ENCODE data around the gene SYNGAP1.

SYNGAP1 gene

DNA sequence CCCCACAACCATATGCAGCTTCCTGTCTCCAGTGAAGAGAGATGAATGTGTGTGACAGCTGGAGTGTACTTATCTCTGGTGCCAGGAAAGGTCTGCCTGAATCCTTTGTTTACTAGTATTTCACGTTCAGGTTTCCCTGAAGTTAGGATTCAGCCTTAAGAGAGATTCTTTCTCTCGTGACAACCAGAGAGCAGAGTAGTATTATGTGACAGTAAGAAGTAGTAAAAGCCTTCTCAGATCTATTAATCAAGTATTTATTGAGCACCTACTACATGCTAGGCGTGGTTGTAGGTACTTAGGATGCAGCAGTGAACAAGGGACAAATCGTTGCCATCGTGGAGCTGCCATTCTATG is 27.3 kb upstream of the SYNGAP1 start:
- no peak for TF ChIP-seq YY1 (IDR thresholded peaks at IDR 0.05; ENCODE audit: low read depth)
- no peak for TF ChIP-seq EGR1 (IDR thresholded peaks at IDR 0.05)
- TF ChIP-seq, protein P1, sequence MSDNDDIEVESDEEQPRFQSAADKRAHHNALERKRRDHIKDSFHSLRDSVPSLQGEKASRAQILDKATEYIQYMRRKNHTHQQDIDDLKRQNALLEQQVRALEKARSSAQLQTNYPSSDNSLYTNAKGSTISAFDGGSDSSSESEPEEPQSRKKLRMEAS (IDR thresholded peaks at IDR 0.05): no peak
- TF ChIP-seq RAD21 (IDR thresholded peaks at IDR 0.05; ENCODE audit: low read depth): no peak
- TF ChIP-seq CEBPB (IDR thresholded peaks at IDR 0.05): no peak

DNA sequence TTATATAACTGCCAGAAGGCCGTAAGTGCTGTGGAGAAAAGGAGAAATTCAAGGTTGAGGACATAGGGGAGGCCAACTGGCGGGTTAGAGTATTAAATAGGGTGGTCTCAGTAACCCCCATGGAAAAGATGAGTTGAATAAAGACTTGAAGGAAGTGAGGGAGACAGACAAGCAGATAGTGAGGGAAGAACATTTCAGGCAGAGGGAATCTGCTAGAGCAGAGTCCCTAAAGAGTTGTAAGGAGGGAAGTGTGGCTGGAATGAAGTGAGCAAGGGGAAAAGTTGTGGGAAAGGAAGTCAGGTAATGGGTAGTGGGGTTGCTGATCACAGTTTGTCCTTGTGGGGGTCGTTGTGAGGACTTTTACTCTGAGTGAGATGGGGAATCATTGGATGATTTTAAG is 26.9 kb upstream of the SYNGAP1 start:
- TF ChIP-seq RAD21 (IDR thresholded peaks at IDR 0.05; ENCODE audit: low read depth): no peak

DNA sequence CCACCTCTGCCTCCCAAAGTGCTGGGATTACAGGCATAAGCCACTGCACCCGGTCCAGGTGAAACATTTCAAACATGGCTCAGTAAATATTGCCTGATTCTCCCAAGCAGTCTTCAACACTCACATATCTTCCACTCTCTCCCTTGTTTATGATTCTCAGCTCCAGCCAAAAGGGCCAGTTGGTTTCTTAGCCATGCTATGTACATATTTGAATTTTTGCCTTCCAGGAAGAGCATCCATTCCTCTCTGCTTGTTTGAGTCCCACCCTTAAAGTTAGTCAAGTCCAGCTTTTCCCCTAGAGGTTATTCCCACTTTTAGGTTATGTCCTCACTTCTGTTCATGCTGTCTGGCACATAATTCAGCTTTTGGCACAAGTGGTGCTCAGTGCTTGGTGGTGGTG is 22.3 kb upstream of the SYNGAP1 start:
- TF ChIP-seq TEAD4 (IDR thresholded peaks at IDR 0.05): no peak
- TF ChIP-seq, protein P2, sequence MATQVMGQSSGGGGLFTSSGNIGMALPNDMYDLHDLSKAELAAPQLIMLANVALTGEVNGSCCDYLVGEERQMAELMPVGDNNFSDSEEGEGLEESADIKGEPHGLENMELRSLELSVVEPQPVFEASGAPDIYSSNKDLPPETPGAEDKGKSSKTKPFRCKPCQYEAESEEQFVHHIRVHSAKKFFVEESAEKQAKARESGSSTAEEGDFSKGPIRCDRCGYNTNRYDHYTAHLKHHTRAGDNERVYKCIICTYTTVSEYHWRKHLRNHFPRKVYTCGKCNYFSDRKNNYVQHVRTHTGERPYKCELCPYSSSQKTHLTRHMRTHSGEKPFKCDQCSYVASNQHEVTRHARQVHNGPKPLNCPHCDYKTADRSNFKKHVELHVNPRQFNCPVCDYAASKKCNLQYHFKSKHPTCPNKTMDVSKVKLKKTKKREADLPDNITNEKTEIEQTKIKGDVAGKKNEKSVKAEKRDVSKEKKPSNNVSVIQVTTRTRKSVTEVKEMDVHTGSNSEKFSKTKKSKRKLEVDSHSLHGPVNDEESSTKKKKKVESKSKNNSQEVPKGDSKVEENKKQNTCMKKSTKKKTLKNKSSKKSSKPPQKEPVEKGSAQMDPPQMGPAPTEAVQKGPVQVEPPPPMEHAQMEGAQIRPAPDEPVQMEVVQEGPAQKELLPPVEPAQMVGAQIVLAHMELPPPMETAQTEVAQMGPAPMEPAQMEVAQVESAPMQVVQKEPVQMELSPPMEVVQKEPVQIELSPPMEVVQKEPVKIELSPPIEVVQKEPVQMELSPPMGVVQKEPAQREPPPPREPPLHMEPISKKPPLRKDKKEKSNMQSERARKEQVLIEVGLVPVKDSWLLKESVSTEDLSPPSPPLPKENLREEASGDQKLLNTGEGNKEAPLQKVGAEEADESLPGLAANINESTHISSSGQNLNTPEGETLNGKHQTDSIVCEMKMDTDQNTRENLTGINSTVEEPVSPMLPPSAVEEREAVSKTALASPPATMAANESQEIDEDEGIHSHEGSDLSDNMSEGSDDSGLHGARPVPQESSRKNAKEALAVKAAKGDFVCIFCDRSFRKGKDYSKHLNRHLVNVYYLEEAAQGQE (IDR thresholded peaks at IDR 0.05; ENCODE audit: low read depth): no peak
- no peak for TF ChIP-seq EGR1 (IDR thresholded peaks at IDR 0.05)
- TF ChIP-seq, protein P1 (IDR thresholded peaks at IDR 0.05): no peak
- TF ChIP-seq ZBTB7A (IDR thresholded peaks at IDR 0.05; ENCODE audit: low read depth): no peak
- TF ChIP-seq, protein P3, sequence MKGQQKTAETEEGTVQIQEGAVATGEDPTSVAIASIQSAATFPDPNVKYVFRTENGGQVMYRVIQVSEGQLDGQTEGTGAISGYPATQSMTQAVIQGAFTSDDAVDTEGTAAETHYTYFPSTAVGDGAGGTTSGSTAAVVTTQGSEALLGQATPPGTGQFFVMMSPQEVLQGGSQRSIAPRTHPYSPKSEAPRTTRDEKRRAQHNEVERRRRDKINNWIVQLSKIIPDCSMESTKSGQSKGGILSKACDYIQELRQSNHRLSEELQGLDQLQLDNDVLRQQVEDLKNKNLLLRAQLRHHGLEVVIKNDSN (IDR thresholded peaks at IDR 0.05): no peak
- TF ChIP-seq CREB1 (IDR thresholded peaks at IDR 0.05; ENCODE audit: low read depth): no peak
- no peak for TF ChIP-seq EP300 (IDR thresholded peaks at IDR 0.05; ENCODE audit: borderline replicate concordance)
- TF ChIP-seq TCF12 (IDR thresholded peaks at IDR 0.05; ENCODE audit: low read depth): no peak
- TF ChIP-seq NFIC (IDR thresholded peaks at IDR 0.05): no peak
- TF ChIP-seq FOXM1 (IDR thresholded peaks at IDR 0.05; ENCODE audit: borderline replicate concordance, low read depth): no peak
- TF ChIP-seq TAF1 (IDR thresholded peaks at IDR 0.05; ENCODE audit: low read depth): no peak
- no peak for TF ChIP-seq CEBPB (IDR thresholded peaks at IDR 0.05)
- TF ChIP-seq RAD21 (IDR thresholded peaks at IDR 0.05; ENCODE audit: low read depth): no peak
- no peak for TF ChIP-seq YY1 (IDR thresholded peaks at IDR 0.05; ENCODE audit: low read depth)

DNA sequence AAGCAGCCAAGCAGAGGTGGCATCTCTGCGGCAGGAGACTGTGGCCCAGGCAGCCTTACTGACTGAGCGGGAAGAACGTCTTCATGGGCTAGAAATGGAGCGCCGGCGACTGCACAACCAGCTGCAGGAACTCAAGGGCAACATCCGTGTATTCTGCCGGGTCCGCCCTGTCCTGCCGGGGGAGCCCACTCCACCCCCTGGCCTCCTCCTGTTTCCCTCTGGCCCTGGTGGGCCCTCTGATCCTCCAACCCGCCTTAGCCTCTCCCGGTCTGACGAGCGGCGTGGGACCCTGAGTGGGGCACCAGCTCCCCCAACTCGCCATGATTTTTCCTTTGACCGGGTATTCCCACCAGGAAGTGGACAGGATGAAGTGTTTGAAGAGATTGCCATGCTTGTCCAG is 15.0 kb upstream of the SYNGAP1 start:
- TF ChIP-seq TEAD4 (IDR thresholded peaks at IDR 0.05): no peak
- TF ChIP-seq EGR1 (IDR thresholded peaks at IDR 0.05): no peak
- TF ChIP-seq FOXM1 (IDR thresholded peaks at IDR 0.05; ENCODE audit: borderline replicate concordance, low read depth): no peak
- TF ChIP-seq, protein P3 (IDR thresholded peaks at IDR 0.05): no peak
- no peak for TF ChIP-seq RAD21 (IDR thresholded peaks at IDR 0.05; ENCODE audit: low read depth)
- TF ChIP-seq, protein P1 (IDR thresholded peaks at IDR 0.05): no peak
- no peak for TF ChIP-seq TCF12 (IDR thresholded peaks at IDR 0.05; ENCODE audit: low read depth)
- TF ChIP-seq ZBTB7A (IDR thresholded peaks at IDR 0.05; ENCODE audit: low read depth): no peak
- TF ChIP-seq, protein P2 (IDR thresholded peaks at IDR 0.05; ENCODE audit: low read depth): no peak
- TF ChIP-seq CEBPB (IDR thresholded peaks at IDR 0.05): no peak
- TF ChIP-seq NFIC (IDR thresholded peaks at IDR 0.05): no peak
- TF ChIP-seq TAF1 (IDR thresholded peaks at IDR 0.05; ENCODE audit: low read depth): no peak
- TF ChIP-seq CREB1 (IDR thresholded peaks at IDR 0.05; ENCODE audit: low read depth): no peak
- TF ChIP-seq EP300 (IDR thresholded peaks at IDR 0.05; ENCODE audit: borderline replicate concordance): no peak
- no peak for TF ChIP-seq YY1 (IDR thresholded peaks at IDR 0.05; ENCODE audit: low read depth)

DNA sequence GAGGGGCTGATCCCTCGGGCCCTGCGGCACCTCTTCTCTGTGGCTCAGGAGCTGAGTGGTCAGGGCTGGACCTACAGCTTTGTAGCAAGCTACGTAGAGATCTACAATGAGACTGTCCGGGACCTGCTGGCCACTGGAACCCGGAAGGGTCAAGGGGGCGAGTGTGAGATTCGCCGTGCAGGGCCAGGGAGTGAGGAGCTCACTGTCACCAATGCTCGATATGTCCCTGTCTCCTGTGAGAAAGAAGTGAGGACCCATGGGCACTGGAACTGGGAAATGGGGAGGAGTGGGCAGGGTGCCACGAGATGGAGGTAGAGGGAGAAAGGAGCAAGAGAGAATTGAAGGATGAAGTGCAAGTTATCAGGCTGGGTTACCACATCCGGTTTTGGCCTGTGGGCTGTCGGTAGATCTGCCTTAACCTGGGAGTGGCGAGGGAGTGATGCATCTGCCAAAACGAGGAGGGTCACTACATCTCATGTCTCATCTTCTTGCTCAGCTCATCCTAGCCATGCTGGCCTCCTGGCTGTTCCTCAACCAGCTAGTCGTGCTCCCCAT is 14.4 kb upstream of the SYNGAP1 start:
- TF ChIP-seq CEBPB (IDR thresholded peaks at IDR 0.05): no peak
- no peak for TF ChIP-seq ZBTB7A (IDR thresholded peaks at IDR 0.05; ENCODE audit: low read depth)

DNA sequence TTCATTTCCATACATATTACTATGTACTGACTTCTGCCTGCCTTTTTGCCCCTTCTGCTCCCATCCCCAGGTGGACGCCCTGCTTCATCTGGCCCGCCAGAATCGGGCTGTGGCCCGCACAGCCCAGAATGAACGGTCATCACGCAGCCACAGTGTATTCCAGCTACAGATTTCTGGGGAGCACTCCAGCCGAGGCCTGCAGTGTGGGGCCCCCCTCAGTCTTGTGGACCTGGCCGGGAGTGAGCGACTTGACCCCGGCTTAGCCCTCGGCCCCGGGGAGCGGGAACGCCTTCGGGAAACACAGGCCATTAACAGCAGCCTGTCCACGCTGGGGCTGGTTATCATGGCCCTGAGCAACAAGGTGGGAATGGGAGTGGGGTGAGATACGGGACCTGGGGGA is 13.7 kb upstream of the SYNGAP1 start:
- TF ChIP-seq EGR1 (IDR thresholded peaks at IDR 0.05): no peak
